Esophagus muscularis mucosa (tissue), 4 donors: Measurements from ENCODE around the gene SEC62.
A peak's percentile ranks its signal among the peaks of the same experiment; 100 is the strongest.

Source experiments
- EP300 ChIP-seq: sonication (generic); formaldehyde crosslinking; IDR thresholded peaks from one replicate; pipeline ENCODE4 v1.6.1; 2017; ENCODE audit warnings: antibody characterized with exemption
- POLR2A ChIP-seq: fragments of 450-650 bp; IDR thresholded peaks from one replicate; pipeline ENCODE4 v1.6.1; 2017; ENCODE audit warnings: antibody characterized with exemption, moderate library complexity, mild to moderate bottlenecking, low read depth
- POLR2AphosphoS5 ChIP-seq, 2 donors: sonication (generic); formaldehyde crosslinking; IDR thresholded peaks; one replicate each; pipeline ENCODE4 v1.6.1; 2017; ENCODE audit warnings: antibody characterized with exemption in 2 of 2
- TF ChIP-seq, protein P1 (sequence below), 3 experiments: fragments of 200-600 bp in 2 of 3; fragments of 450-650 bp in 1 of 3; sonication (generic) in 2 of 3; IDR thresholded peaks; one replicate each; pipeline ENCODE4 v1.5.1; 2017 to 2019; ENCODE audit warnings: antibody characterized with exemption in 3 of 3, mild to moderate bottlenecking in 2 of 3, moderate library complexity in 1 of 3

DNA sequence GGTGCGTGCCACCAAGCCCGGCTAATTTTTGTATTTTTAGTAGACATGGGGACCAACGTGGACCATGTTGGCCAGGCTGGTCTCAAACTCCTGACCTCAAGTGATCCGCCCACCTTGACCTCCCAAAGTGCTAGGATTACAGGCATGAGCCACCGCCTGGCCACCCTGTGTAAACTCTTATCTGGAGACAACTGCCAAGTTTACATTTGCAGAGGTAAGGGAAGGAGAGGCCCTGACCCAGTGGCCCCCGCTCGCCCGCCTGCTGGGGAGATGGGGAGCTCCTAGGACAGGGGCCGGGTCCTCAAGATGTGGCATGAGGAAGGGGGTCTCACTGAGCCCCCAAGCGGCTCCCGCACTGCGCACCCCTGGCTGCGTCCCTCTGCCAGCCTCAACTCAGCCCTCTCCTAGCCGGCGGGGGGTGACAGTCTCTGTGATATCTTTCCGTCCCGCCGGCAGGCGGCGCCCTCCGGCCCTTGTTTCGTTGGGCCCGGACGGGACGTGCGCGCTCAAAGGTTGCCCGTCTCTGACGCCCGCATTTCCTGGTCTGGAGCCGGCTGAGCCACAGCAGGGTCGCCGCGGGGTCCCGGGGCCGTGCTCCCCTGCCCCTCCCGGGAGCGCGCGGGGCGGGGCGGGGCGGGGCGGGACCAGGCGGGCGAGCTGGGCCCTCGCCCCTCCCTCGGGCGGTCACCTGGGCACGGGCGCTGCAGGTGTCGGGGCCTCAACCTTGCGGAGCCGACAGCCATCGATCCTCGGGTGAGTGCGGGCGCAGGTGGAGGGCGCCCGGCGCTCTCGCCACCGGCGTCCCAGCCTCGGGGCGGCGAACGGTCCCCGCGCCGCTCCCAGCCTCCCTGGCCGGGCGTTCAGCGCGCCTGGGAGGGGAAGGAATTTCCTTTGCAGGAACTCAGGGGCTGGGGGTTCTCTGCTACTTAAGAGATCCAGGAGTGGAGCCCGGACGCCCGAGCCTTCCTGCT is 71.1 kb downstream of the SEC62 start, which contains the start of gene GPR160:
- TF ChIP-seq, protein P1, sequence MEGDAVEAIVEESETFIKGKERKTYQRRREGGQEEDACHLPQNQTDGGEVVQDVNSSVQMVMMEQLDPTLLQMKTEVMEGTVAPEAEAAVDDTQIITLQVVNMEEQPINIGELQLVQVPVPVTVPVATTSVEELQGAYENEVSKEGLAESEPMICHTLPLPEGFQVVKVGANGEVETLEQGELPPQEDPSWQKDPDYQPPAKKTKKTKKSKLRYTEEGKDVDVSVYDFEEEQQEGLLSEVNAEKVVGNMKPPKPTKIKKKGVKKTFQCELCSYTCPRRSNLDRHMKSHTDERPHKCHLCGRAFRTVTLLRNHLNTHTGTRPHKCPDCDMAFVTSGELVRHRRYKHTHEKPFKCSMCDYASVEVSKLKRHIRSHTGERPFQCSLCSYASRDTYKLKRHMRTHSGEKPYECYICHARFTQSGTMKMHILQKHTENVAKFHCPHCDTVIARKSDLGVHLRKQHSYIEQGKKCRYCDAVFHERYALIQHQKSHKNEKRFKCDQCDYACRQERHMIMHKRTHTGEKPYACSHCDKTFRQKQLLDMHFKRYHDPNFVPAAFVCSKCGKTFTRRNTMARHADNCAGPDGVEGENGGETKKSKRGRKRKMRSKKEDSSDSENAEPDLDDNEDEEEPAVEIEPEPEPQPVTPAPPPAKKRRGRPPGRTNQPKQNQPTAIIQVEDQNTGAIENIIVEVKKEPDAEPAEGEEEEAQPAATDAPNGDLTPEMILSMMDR (IDR thresholded peaks at IDR 0.05): peak; percentile 21 to 60 (median 49)
- no peak for TF ChIP-seq EP300
- no peak for TF ChIP-seq POLR2A
- TF ChIP-seq POLR2AphosphoS5 (IDR thresholded peaks at IDR 0.05): no peak
